GF-D8 (cell line): Measurements from ENCODE around the gene AMHR2.
"Not testable (repeated sequence)": the region's sequence is repeated elsewhere in the genome, so short reads cannot be mapped to it uniquely, and the experiment has no call there.

ENCODE experiments used
- DNase-seq: peaks from one replicate; lab custom pipeline; 2025; lab: John Stamatoyannopoulos, UW

AMHR2 gene

GRCh38 chr12:53423597-53423996 lies at the start of gene AMHR2:
Gene AMHR2, plus strand, starts transcription at chr12:53423855. Its CDS starts 80 bp downstream, at chr12:53423935.
- no peak for DNase-seq

- DNase-seq = not testable (repeated sequence)
These were observed 49.4 kb upstream of the AMHR2 start for GRCh38 chr12:53374277-53374676.

- no peak for DNase-seq
These were observed 46.9 kb upstream of the AMHR2 start for GRCh38 chr12:53376747-53377146.

GRCh38 chr12:53378222-53378621 lies 45.4 kb upstream of the AMHR2 start:
- DNase-seq = no peak

GRCh38 chr12:53378724-53379388 lies 44.8 kb upstream of the AMHR2 start:
- peak; percentile 26 for DNase-seq

- DNase-seq = peak; percentile 100
These were observed 44.1 kb upstream of the AMHR2 start for GRCh38 chr12:53379389-53380103.

- DNase-seq = peak; percentile 79
These were observed 43.4 kb upstream of the AMHR2 start, which contains the start of gene SP1 for GRCh38 chr12:53380104-53380793. Gene SP1, plus strand, starts transcription at chr12:53380176. Its CDS starts 116 bp downstream, at chr12:53380292.

GRCh38 chr12:53380794-53381730 lies 42.6 kb upstream of the AMHR2 start:
- DNase-seq = peak; percentile 28

GRCh38 chr12:53381731-53382630 lies 41.7 kb upstream of the AMHR2 start:
- DNase-seq = no peak

- no peak for DNase-seq
These were observed 40.4 kb upstream of the AMHR2 start for GRCh38 chr12:53383258-53383657.

- not testable (repeated sequence) for DNase-seq
These were observed 37.3 kb upstream of the AMHR2 start for GRCh38 chr12:53386381-53386780.

GRCh38 chr12:53388932-53389331 lies 34.7 kb upstream of the AMHR2 start:
- no peak for DNase-seq

- no peak for DNase-seq
These were observed 34.0 kb upstream of the AMHR2 start for GRCh38 chr12:53389702-53390101.

- DNase-seq = no peak
These were observed 31.9 kb upstream of the AMHR2 start for GRCh38 chr12:53391724-53392123.

GRCh38 chr12:53399896-53400295 lies 23.8 kb upstream of the AMHR2 start:
- DNase-seq = no peak

- not testable (repeated sequence) for DNase-seq
These were observed 21.3 kb upstream of the AMHR2 start for GRCh38 chr12:53402351-53402750.

- no peak for DNase-seq
These were observed 20.8 kb upstream of the AMHR2 start for GRCh38 chr12:53402871-53403270.

GRCh38 chr12:53410951-53411350 lies 12.7 kb upstream of the AMHR2 start:
- DNase-seq = no peak

- no peak for DNase-seq
These were observed 10.0 kb upstream of the AMHR2 start for GRCh38 chr12:53413485-53414204.
